Smooth muscle cell (in vitro differentiated cells): Measurements from ENCODE around the gene ASPHD2. TPM values are rescaled to one million over a fixed set of nuclear protein-coding genes. Genes with fewer than 3 reads are reported as not detected.

Experiments used
- DNase-seq: peaks from one replicate; lab custom pipeline; 2025; ENCODE audit not compliant: unreplicated experiment; lab: John Stamatoyannopoulos, UW
- H2AFZ ChIP-seq: fragments of 200-600 bp; sonication (generic); 2 replicates; pipeline ENCODE4 v1.6.0; 2016; ENCODE audit warnings: antibody characterized with exemption, low read depth, mild to moderate bottlenecking
- H3F3A ChIP-seq: fragments of 200-600 bp; sonication (generic); 2 replicates; pipeline ENCODE4 v1.6.0; 2017; ENCODE audit warnings: antibody characterized with exemption, low read depth
- H3K27ac ChIP-seq: fragments of 200-600 bp; sonication (generic); 2 replicates; pipeline ENCODE4 v1.5.1; 2016; ENCODE audit warnings: low read depth, mild to moderate bottlenecking
- H3K27me3 ChIP-seq: fragments of 200-600 bp; sonication (generic); 2 replicates; pipeline ENCODE4 v1.6.1; 2016; ENCODE audit warnings: low read depth, mild to moderate bottlenecking
- H3K36me3 ChIP-seq: fragments of 200-600 bp; sonication (generic); 2 replicates; pipeline ENCODE4 v1.5.1; 2016; ENCODE audit warnings: low read depth
- H3K4me1 ChIP-seq: fragments of 200-600 bp; sonication (generic); 2 replicates; pipeline ENCODE4 v1.5.1; 2016; ENCODE audit warnings: low read depth
- H3K4me2 ChIP-seq: fragments of 200-600 bp; sonication (generic); 2 replicates; pipeline ENCODE4 v1.6.0; 2016; ENCODE audit warnings: mild to moderate bottlenecking
- H3K4me3 ChIP-seq: fragments of 200-600 bp; sonication (generic); 2 replicates; pipeline ENCODE4 v1.5.1; 2016; ENCODE audit warnings: mild to moderate bottlenecking
- H3K79me2 ChIP-seq: fragments of 200-600 bp; sonication (generic); 2 replicates; pipeline ENCODE4 v1.6.0; 2016; ENCODE audit warnings: low read depth, mild to moderate bottlenecking
- H3K9ac ChIP-seq: fragments of 200-600 bp; sonication (generic); 2 replicates; pipeline ENCODE4 v1.6.0; 2016; ENCODE audit warnings: low read depth
- H3K9me3 ChIP-seq: fragments of 200-600 bp; sonication (generic); replicated peaks from 2 replicates; pipeline ENCODE4 v1.5.1; 2016; ENCODE audit warnings: low read depth
- H4K20me1 ChIP-seq: fragments of 200-600 bp; sonication (generic); 2 replicates; pipeline ENCODE4 v1.6.0; 2016; ENCODE audit warnings: low read depth
- CTCF ChIP-seq: fragments of 200-600 bp; sonication (generic); IDR thresholded peaks from 2 replicates; pipeline ENCODE4 v1.5.1; 2017; ENCODE audit warnings: borderline replicate concordance, mild to moderate bottlenecking, antibody characterized with exemption; ENCODE audit not compliant: insufficient read depth, poor library complexity, severe bottlenecking
- WGBS: methylation state at CpG from one replicate; pipeline ENCODE4 v1.1.7; 2016; ENCODE audit warnings: low lambda C conversion rate; 5-methylcytosine and 5-hydroxymethylcytosine counted together
- polyA plus RNA-seq: library from polyadenylated mRNA; unstranded; fragments of >200 nt; fragmentation: Nextera tagmentation; extraction: Ambion mirVana; gene quantifications from 2 replicates; pipeline ENCODE4 v1.2.1, GENCODE V29; 2016
- total RNA-seq: library from RNA; depleted of rRNA; stranded (reverse); fragments of >200 nt; gene quantifications from 2 replicates; pipeline ENCODE4 v1.2.3, GENCODE V29; 2014

The ASPHD2 gene
- total and polyA plus RNA-seq, 2 experiments from 2014 or later, result 3.7 to 4.5 TPM

- H3K79me2 ChIP-seq, result no peaks in the 10 kb centered on the region
- no peak overlapping the region for H3K4me2 ChIP-seq
- no peak overlapping the region for H3K4me3 ChIP-seq
- no peaks in the 10 kb centered on the region for H3K4me1 ChIP-seq
- TF ChIP-seq CTCF, result no peak
- no peak for DNase-seq
- no peaks in the 10 kb centered on the region for H3K36me3 ChIP-seq
- no peaks in the 10 kb centered on the region for H3F3A ChIP-seq
- WGBS, result 70% methylated on average over 3 of the region's 3 CpGs
- no peak overlapping the region for H3K9ac ChIP-seq
- H4K20me1 ChIP-seq, result no peaks in the 10 kb centered on the region
- no peaks in the 10 kb centered on the region for H3K27me3 ChIP-seq
- H3K9me3 ChIP-seq, result no peaks in the 10 kb centered on the region
- H3K27ac ChIP-seq, result no peak overlapping the region
- no peak overlapping the region for H2AFZ ChIP-seq
These were observed 10.4 kb upstream of the ASPHD2 start for GRCh38 chr22:26418620-26419019.

- Histone ChIP-seq H3K9me3 (no peaks in the 10 kb centered on the region), H3K27me3 (peaks cover 14% of the 10 kb centered on the region), H3K4me1 (peaks cover 15% of the 10 kb centered on the region), H2AFZ (no peak overlapping the region), H3K4me3 (no peak overlapping the region), H3K9ac (no peak overlapping the region), H3K4me2 (no peak overlapping the region), H3K27ac (no peak overlapping the region), H3F3A (peaks cover 10% of the 10 kb centered on the region), H4K20me1 (no peaks in the 10 kb centered on the region), H3K79me2 (no peaks in the 10 kb centered on the region), H3K36me3 (no peaks in the 10 kb centered on the region)
- no peak for DNase-seq
- no peak for TF ChIP-seq CTCF
These were observed 2.1 kb upstream of the ASPHD2 start for GRCh38 chr22:26426924-26427323.

GRCh38 chr22:26429458-26430286 is 612 bp downstream of the ASPHD2 start:
- Histone ChIP-seq H3K27ac (no peak overlapping the region), H3K36me3 (no peaks in the 10 kb centered on the region), H3K9me3 (no peaks in the 10 kb centered on the region), H3K4me1 (peaks cover 18% of the 10 kb centered on the region), H3K4me3 (peak overlapping the region; percentile 68), H3F3A (peaks cover 10% of the 10 kb centered on the region), H3K79me2 (no peaks in the 10 kb centered on the region), H2AFZ (no peak overlapping the region), H4K20me1 (no peaks in the 10 kb centered on the region), H3K27me3 (peaks cover 14% of the 10 kb centered on the region), H3K4me2 (peak overlapping the region; percentile 85), H3K9ac (no peak overlapping the region)
- no peak for TF ChIP-seq CTCF
- no peak for DNase-seq
- WGBS, result 31% methylated on average over 8 of the region's 50 CpGs

- no peak overlapping the region for H3K9ac ChIP-seq
- H2AFZ ChIP-seq, result no peak overlapping the region
- H4K20me1 ChIP-seq, result no peaks in the 10 kb centered on the region
- no peak overlapping the region for H3K27ac ChIP-seq
- no peak for TF ChIP-seq CTCF
- DNase-seq, result no peak
- peaks cover 10% of the 10 kb centered on the region for H3F3A ChIP-seq
- no peaks in the 10 kb centered on the region for H3K9me3 ChIP-seq
- H3K79me2 ChIP-seq, result no peaks in the 10 kb centered on the region
- H3K4me1 ChIP-seq, result peaks cover 18% of the 10 kb centered on the region
- WGBS, result 65% methylated on average over 2 of the region's 2 CpGs
- H3K36me3 ChIP-seq, result no peaks in the 10 kb centered on the region
- peaks cover 14% of the 10 kb centered on the region for H3K27me3 ChIP-seq
- H3K4me2 ChIP-seq, result no peak overlapping the region
- H3K4me3 ChIP-seq, result no peak overlapping the region
These were observed 1.5 kb downstream of the ASPHD2 start for GRCh38 chr22:26430600-26430999.
